Testis (tissue), 2 donors: ENCODE data around the gene ZNF335.

Source experiments
- CTCF ChIP-seq, 3 experiments: fragments of 450-650 bp in 2 of 3; fragments of 200-600 bp in 1 of 3; sonication (generic) in 1 of 3; IDR thresholded peaks; one replicate each; pipeline ENCODE4 v1.5.1; 2016 to 2019; ENCODE audit warnings: antibody characterized with exemption in 3 of 3, mild to moderate bottlenecking in 2 of 3, moderate library complexity in 1 of 3
- POLR2A ChIP-seq: fragments of 450-650 bp; IDR thresholded peaks from one replicate; pipeline ENCODE4 v1.6.1; 2017; ENCODE audit warnings: antibody characterized with exemption, mild to moderate bottlenecking, moderate library complexity

- no peak for TF ChIP-seq CTCF (IDR thresholded peaks at IDR 0.05)
- no peak for TF ChIP-seq POLR2A
Measured at GRCh38 chr20:45934046-45934585, 37.9 kb downstream of the ZNF335 start.
